ENCODE results near the gene ITGA1. TPM values are rescaled to one million over a fixed set of nuclear protein-coding genes. Genes with fewer than 3 reads are reported as not detected.
A peak's percentile ranks its signal among the peaks of the same experiment; 100 is the strongest.
"Not testable (repeated sequence)": the region's sequence is repeated elsewhere in the genome, so short reads cannot be mapped to it uniquely, and the experiment has no call there.

ITGA1 gene
- total RNA-seq, 1 donor from 2014 or later = 346 TPM

GRCh38 chr5:52956915-52957747 is 169.4 kb downstream of the ITGA1 start:
- Mint-ChIP-seq H3K27ac (ENCODE audit: unreplicated experiment) (no peak overlapping the region), H3K27me3 (ENCODE audit: low read depth) (no peaks in the 10 kb centered on the region), H3K4me3 (ENCODE audit: unreplicated experiment) (no peak overlapping the region), H3K9me3 (ENCODE audit: low read depth) (peaks cover 7% of the 10 kb centered on the region), H3K4me1 (ENCODE audit: low read depth) (peaks cover 16% of the 10 kb centered on the region), H3K36me3 (ENCODE audit: low read depth) (peaks cover 22% of the 10 kb centered on the region)
- TF ChIP-seq CTCF (IDR thresholded peaks at IDR 0.05) = no peak
- no peak for DNase-seq (ENCODE audit: low spot score)

DNA sequence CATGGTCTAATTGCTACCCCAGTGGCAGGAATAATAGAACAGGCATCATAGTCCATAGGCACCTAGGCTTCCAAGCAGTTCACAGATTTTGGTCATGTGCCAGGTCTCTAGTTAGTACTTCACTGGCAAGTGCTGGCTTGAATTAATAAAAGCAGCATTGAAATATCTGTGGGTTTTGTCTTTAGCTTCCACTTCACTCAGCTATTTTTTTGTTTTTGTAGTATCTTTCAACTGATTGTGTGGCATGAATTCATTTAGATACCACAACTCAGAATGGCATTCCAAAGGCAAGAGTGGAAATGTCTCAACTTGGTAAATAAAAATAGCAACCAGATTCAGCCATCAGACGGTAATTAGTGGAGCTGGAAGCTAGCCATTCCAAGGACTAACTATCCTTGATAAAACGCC is 173.6 kb downstream of the ITGA1 start:
- no peak for TF ChIP-seq CTCF (IDR thresholded peaks at IDR 0.05)
- no peak overlapping the region for H3K4me3 Mint-ChIP-seq (ENCODE audit: unreplicated experiment)
- H3K27me3 Mint-ChIP-seq (ENCODE audit: low read depth) = no peaks in the 10 kb centered on the region
- no peak for DNase-seq (ENCODE audit: low spot score)
- H3K4me1 Mint-ChIP-seq (ENCODE audit: low read depth) = peaks cover 16% of the 10 kb centered on the region
- no peak overlapping the region for H3K27ac Mint-ChIP-seq (ENCODE audit: unreplicated experiment)
- H3K36me3 Mint-ChIP-seq (ENCODE audit: low read depth) = peaks cover 3% of the 10 kb centered on the region
- H3K9me3 Mint-ChIP-seq (ENCODE audit: low read depth) = peaks cover 7% of the 10 kb centered on the region

GRCh38 chr5:52963636-52964035 is 175.9 kb downstream of the ITGA1 start:
- no peak for TF ChIP-seq CTCF (IDR thresholded peaks at IDR 0.05)
- no peak overlapping the region for H3K4me3 Mint-ChIP-seq (ENCODE audit: unreplicated experiment)

DNA sequence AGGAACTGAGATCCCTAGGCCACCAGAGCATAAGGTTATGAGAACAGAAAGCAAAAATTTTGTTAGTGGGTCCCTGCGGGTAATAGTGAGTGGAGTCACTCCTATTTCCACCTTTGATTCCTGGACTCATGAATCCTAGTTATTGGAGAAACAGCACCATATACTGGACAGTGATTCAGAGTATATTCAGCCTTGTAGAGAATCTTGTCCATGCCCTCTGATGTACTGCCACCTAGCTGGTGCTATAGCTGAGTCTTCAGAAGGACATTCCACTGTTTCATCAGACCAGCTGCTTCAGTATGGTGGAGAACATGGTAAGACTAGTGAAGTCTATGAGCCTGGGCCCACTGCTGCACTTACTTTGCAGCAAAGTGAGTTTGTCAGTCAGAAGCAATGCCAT is 176.4 kb downstream of the ITGA1 start:
- Mint-ChIP-seq H3K9me3 (ENCODE audit: low read depth) (peaks cover 26% of the 10 kb centered on the region), H3K4me1 (ENCODE audit: low read depth) (no peaks in the 10 kb centered on the region)
- DNase-seq (ENCODE audit: low spot score) = no peak

More at GRCh38 chr5:52963636-52964035, 175.9 kb downstream of the ITGA1 start:
- H3K36me3 Mint-ChIP-seq (ENCODE audit: low read depth) = peaks cover 3% of the 10 kb centered on the region
- DNase-seq (ENCODE audit: low spot score) = no peak
- H3K9me3 Mint-ChIP-seq (ENCODE audit: low read depth) = peaks cover 21% of the 10 kb centered on the region
- peaks cover 4% of the 10 kb centered on the region for H3K27me3 Mint-ChIP-seq (ENCODE audit: low read depth)
- no peak overlapping the region for H3K27ac Mint-ChIP-seq (ENCODE audit: unreplicated experiment)
- H3K4me1 Mint-ChIP-seq (ENCODE audit: low read depth) = no peaks in the 10 kb centered on the region

DNA sequence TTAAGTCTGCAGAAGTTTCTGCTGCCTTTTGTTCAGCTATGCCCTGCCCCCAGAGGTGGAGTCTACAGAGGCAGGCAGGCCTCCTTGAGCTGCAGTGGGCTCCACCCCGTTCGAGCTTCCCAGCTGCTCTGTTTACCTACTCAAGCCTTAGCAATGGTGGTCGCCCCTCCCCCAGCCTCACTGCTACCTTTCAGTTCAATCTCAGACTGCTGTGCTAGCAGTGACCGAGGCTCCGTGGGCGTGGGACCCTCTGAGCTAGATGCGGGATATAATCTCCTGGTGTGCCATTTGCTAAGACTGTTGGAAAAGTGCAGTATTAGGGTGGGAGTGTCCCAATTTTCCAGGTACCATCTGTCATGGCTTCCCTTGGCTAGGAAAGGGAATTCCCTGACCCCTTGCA is 188.4 kb downstream of the ITGA1 start:
- peak; percentile 87 for DNase-seq (ENCODE audit: low spot score)
- H3K27me3 Mint-ChIP-seq (ENCODE audit: low read depth) = peaks cover 29% of the 10 kb centered on the region
- not testable (repeated sequence) for H3K4me1 Mint-ChIP-seq (ENCODE audit: low read depth); H3K4me3 Mint-ChIP-seq (ENCODE audit: unreplicated experiment); H3K27ac Mint-ChIP-seq (ENCODE audit: unreplicated experiment); H3K36me3 Mint-ChIP-seq (ENCODE audit: low read depth)
- H3K9me3 Mint-ChIP-seq (ENCODE audit: low read depth) = peaks cover 28% of the 10 kb centered on the region

More for the DNA sequence above, 176.4 kb downstream of the ITGA1 start:
- Mint-ChIP-seq H3K36me3 (ENCODE audit: low read depth) (peaks cover 8% of the 10 kb centered on the region), H3K27me3 (ENCODE audit: low read depth) (peaks cover 4% of the 10 kb centered on the region), H3K27ac (ENCODE audit: unreplicated experiment) (no peak overlapping the region), H3K4me3 (ENCODE audit: unreplicated experiment) (no peak overlapping the region)
- TF ChIP-seq CTCF (IDR thresholded peaks at IDR 0.05) = peak; percentile 56
